SJCRH30 (cell line): ENCODE data around the gene TRIM51. TPM values are rescaled to one million over a fixed set of nuclear protein-coding genes. Genes with fewer than 3 reads are reported as not detected.
"Not testable (repeated sequence)": the region's sequence is repeated elsewhere in the genome, so short reads cannot be mapped to it uniquely, and the experiment has no call there.

Experiments used
- DNase-seq, 2 experiments: peaks; one replicate each; pipeline ENCODE4 v3.0.0-alpha.2; 2015 to 2020
- H3K27ac ChIP-seq: fragments of 250-450 bp; sonication (Bioruptor Pico); 2 replicates; pipeline ENCODE4 v1.5.1; 2020; ENCODE audit warnings: mild to moderate bottlenecking, moderate library complexity
- H3K27me3 ChIP-seq: fragments of 250-450 bp; sonication (Bioruptor Pico); 2 replicates; pipeline ENCODE4 v1.5.1; 2020; ENCODE audit warnings: mild to moderate bottlenecking, moderate library complexity
- H3K36me3 ChIP-seq: fragments of 250-450 bp; sonication (Bioruptor Pico); 2 replicates; pipeline ENCODE4 v1.5.1; 2020; ENCODE audit warnings: mild to moderate bottlenecking, moderate library complexity
- H3K4me1 ChIP-seq: fragments of 250-450 bp; sonication (Bioruptor Pico); 2 replicates; pipeline ENCODE4 v1.5.1; 2020; ENCODE audit warnings: mild to moderate bottlenecking, moderate library complexity
- H3K4me3 ChIP-seq: fragments of 250-450 bp; sonication (Bioruptor Pico); 2 replicates; pipeline ENCODE4 v1.5.1; 2020; ENCODE audit warnings: mild to moderate bottlenecking, moderate library complexity
- H3K9me3 ChIP-seq: fragments of 250-450 bp; sonication (Bioruptor Pico); replicated peaks from 2 replicates; pipeline ENCODE4 v1.5.1; 2020; ENCODE audit warnings: mild to moderate bottlenecking, moderate library complexity
- total RNA-seq: library from RNA; depleted of rRNA; stranded (reverse); fragments of >200 nt; shearing (Covaris generic); gene quantifications from 2 replicates; pipeline ENCODE4 v1.2.3, GENCODE V29; 2014; rRNA removed

TRIM51 gene
- total RNA-seq: not detected in 2 replicates

- H3K4me1 ChIP-seq, H3K27ac ChIP-seq, H3K4me3 ChIP-seq, H3K9me3 ChIP-seq, H3K27me3 ChIP-seq, DNase-seq, H3K36me3 ChIP-seq: not testable (repeated sequence)
Observed at GRCh38 chr11:55882997-55883396, at the start of gene TRIM51. TRIM51 (plus strand) TSS chr11:55883297; CDS start chr11:55885429, 2,132 bp downstream.

- Histone ChIP-seq H3K36me3 (no peaks in the 10 kb centered on the region), H3K27ac (no peak within 1 kb of the TSS), H3K4me1 (no peaks in the 10 kb centered on the region; the same call in 1 of the 2 replicates), H3K4me3 (no peak within 1 kb of the TSS), H3K9me3 (no peaks in the 10 kb centered on the region), H3K27me3 (no peaks in the 10 kb centered on the region)
- DNase-seq: no peak
Observed at GRCh38 chr11:55838452-55838851, 44.6 kb upstream of the TRIM51 start, which contains the start of gene OR5D16. OR5D16 (plus strand) TSS chr11:55838752; CDS start chr11:55838752, 0 bp downstream.

GRCh38 chr11:55847453-55847852 is 35.6 kb upstream of the TRIM51 start:
- Histone ChIP-seq H3K4me3 (no peak overlapping the region), H3K4me1 (no peaks in the 10 kb centered on the region), H3K9me3 (no peaks in the 10 kb centered on the region), H3K36me3 (no peaks in the 10 kb centered on the region), H3K27ac (no peak overlapping the region), H3K27me3 (no peaks in the 10 kb centered on the region)
- DNase-seq: no peak

GRCh38 chr11:55849037-55849436 is 34.1 kb upstream of the TRIM51 start:
- H3K9me3 ChIP-seq: no peaks in the 10 kb centered on the region
- H3K4me1 ChIP-seq: no peaks in the 10 kb centered on the region
- H3K36me3 ChIP-seq: no peaks in the 10 kb centered on the region
- DNase-seq: no peak
- no peak overlapping the region for H3K27ac ChIP-seq
- H3K27me3 ChIP-seq: no peaks in the 10 kb centered on the region; the same call in 1 of the 2 replicates
- H3K4me3 ChIP-seq: no peak overlapping the region

- DNase-seq: no peak
- H3K4me3 ChIP-seq: no peak overlapping the region
- H3K36me3 ChIP-seq: no peaks in the 10 kb centered on the region
- no peaks in the 10 kb centered on the region; the same call in none of the 2 replicates for H3K27me3 ChIP-seq
- H3K9me3 ChIP-seq: no peaks in the 10 kb centered on the region
- H3K27ac ChIP-seq: no peak overlapping the region
- H3K4me1 ChIP-seq: no peaks in the 10 kb centered on the region
Observed at GRCh38 chr11:55852141-55852540, 31.0 kb upstream of the TRIM51 start.

- no peaks in the 10 kb centered on the region for H3K9me3 ChIP-seq
- DNase-seq: no peak
- no peaks in the 10 kb centered on the region for H3K36me3 ChIP-seq
- no peak overlapping the region for H3K4me3 ChIP-seq
- no peaks in the 10 kb centered on the region for H3K4me1 ChIP-seq
- H3K27me3 ChIP-seq: peaks cover 5% of the 10 kb centered on the region
- no peak overlapping the region for H3K27ac ChIP-seq
Observed at GRCh38 chr11:55854704-55855103, 28.4 kb upstream of the TRIM51 start.

GRCh38 chr11:55867354-55867753 is 15.7 kb upstream of the TRIM51 start:
- not testable (repeated sequence) for H3K9me3 ChIP-seq, H3K4me3 ChIP-seq, H3K4me1 ChIP-seq, H3K27ac ChIP-seq, H3K27me3 ChIP-seq, DNase-seq, H3K36me3 ChIP-seq

- not testable (repeated sequence) for H3K4me3 ChIP-seq, H3K9me3 ChIP-seq, DNase-seq, H3K27ac ChIP-seq, H3K4me1 ChIP-seq, H3K36me3 ChIP-seq, H3K27me3 ChIP-seq
Observed at GRCh38 chr11:55872731-55873130, 10.4 kb upstream of the TRIM51 start.

- H3K27ac ChIP-seq, H3K36me3 ChIP-seq, H3K4me1 ChIP-seq, H3K4me3 ChIP-seq, H3K27me3 ChIP-seq, DNase-seq, H3K9me3 ChIP-seq: not testable (repeated sequence)
Observed at GRCh38 chr11:55873146-55873545, 10.0 kb upstream of the TRIM51 start.

GRCh38 chr11:55884995-55885394 is 1.9 kb downstream of the TRIM51 start:
- not testable (repeated sequence) for H3K9me3 ChIP-seq, H3K27me3 ChIP-seq, H3K36me3 ChIP-seq, DNase-seq, H3K4me1 ChIP-seq, H3K4me3 ChIP-seq, H3K27ac ChIP-seq

GRCh38 chr11:55885481-55885880 is 2.4 kb downstream of the TRIM51 start:
- H3K27me3 ChIP-seq, H3K36me3 ChIP-seq, H3K4me3 ChIP-seq, H3K27ac ChIP-seq, H3K4me1 ChIP-seq, H3K9me3 ChIP-seq, DNase-seq: not testable (repeated sequence)

- H3K9me3 ChIP-seq: no peaks in the 10 kb centered on the region
- peak; percentile 16 to 43 for DNase-seq
- no peak overlapping the region for H3K27ac ChIP-seq
- H3K36me3 ChIP-seq: no peaks in the 10 kb centered on the region
- H3K4me1 ChIP-seq: no peaks in the 10 kb centered on the region
- no peaks in the 10 kb centered on the region for H3K27me3 ChIP-seq
- H3K4me3 ChIP-seq: no peak overlapping the region
Observed at GRCh38 chr11:55895216-55895615, 12.1 kb downstream of the TRIM51 start.

GRCh38 chr11:55902308-55902707 is 19.2 kb downstream of the TRIM51 start:
- Histone ChIP-seq H3K27me3 (no peaks in the 10 kb centered on the region), H3K4me1 (no peaks in the 10 kb centered on the region), H3K27ac (no peak overlapping the region), H3K4me3 (no peak overlapping the region), H3K9me3 (no peaks in the 10 kb centered on the region), H3K36me3 (no peaks in the 10 kb centered on the region)
- no peak for DNase-seq

GRCh38 chr11:55914482-55914881 is 31.4 kb downstream of the TRIM51 start, which contains the start of gene OR5W2:
OR5W2 (minus strand) TSS chr11:55914582; CDS start chr11:55914582, 0 bp downstream.
- H3K27ac ChIP-seq: no peak within 1 kb of the TSS
- no peaks in the 10 kb centered on the region for H3K4me1 ChIP-seq
- no peaks in the 10 kb centered on the region for H3K27me3 ChIP-seq
- H3K36me3 ChIP-seq: no peaks in the 10 kb centered on the region
- H3K9me3 ChIP-seq: no peaks in the 10 kb centered on the region
- DNase-seq: no peak
- H3K4me3 ChIP-seq: no peak within 1 kb of the TSS

- H3K27ac ChIP-seq: no peak overlapping the region
- no peak for DNase-seq
- no peak overlapping the region for H3K4me3 ChIP-seq
- H3K36me3 ChIP-seq: no peaks in the 10 kb centered on the region
- no peaks in the 10 kb centered on the region for H3K27me3 ChIP-seq
- no peaks in the 10 kb centered on the region for H3K9me3 ChIP-seq
- no peaks in the 10 kb centered on the region for H3K4me1 ChIP-seq
Observed at GRCh38 chr11:55920537-55920936, 37.4 kb downstream of the TRIM51 start.

GRCh38 chr11:55936300-55936699 is 53.2 kb downstream of the TRIM51 start, which contains the start of gene OR5I1:
OR5I1 (minus strand) TSS chr11:55936400; CDS start chr11:55936400, 0 bp downstream.
- Histone ChIP-seq H3K4me1 (no peaks in the 10 kb centered on the region), H3K27ac (no peak within 1 kb of the TSS), H3K4me3 (no peak within 1 kb of the TSS), H3K36me3 (no peaks in the 10 kb centered on the region), H3K9me3 (no peaks in the 10 kb centered on the region), H3K27me3 (peaks cover 4% of the 10 kb centered on the region)
- no peak for DNase-seq
